A549 (cell line): ENCODE measurements around the gene SPSB2. TPM values are rescaled to one million over a fixed set of nuclear protein-coding genes. Genes with fewer than 3 reads are reported as not detected.
A peak's percentile ranks its signal among the peaks of the same experiment; 100 is the strongest.

Experiments
- ATAC-seq, 2 experiments: fragments of 200-7000 bp in 1 of 2; fragments of >200 bp in 1 of 2; cut with Nextera tagmentation in 1 of 2; cut with Tn5 transposase in 1 of 2; 3 replicates each; pipeline versions ENCODE4 v1.8.0 to v1.9.1; 2018 to 2020; ENCODE audit warnings: mild to moderate bottlenecking in 1 of 2, moderate library complexity in 1 of 2
- CTCF ChIA-PET: fragments of 300-600 bp; sonication (Branson Sonifier 250); formaldehyde crosslinking; extraction: SDS; loops from one replicate; lab custom pipeline; 2021; ENCODE audit warnings: antibody characterized with exemption, inconsistent platforms; lab: Yijun Ruan, JAX
- POLR2A ChIA-PET: fragments of 350-600 bp; formaldehyde crosslinking; extraction: SDS; loops from one replicate; lab custom pipeline; 2021; ENCODE audit warnings: antibody characterized with exemption, inconsistent platforms; lab: Yijun Ruan, JAX
- DNase-seq, 2 experiments: peaks; one replicate each; pipeline versions ENCODE4 v3.0.0 to v3.0.0-alpha.2; 2011 to 2016; ENCODE audit warnings: low read depth in 1 of 2, low spot score in 1 of 2
- FAIRE-seq: peaks from 2 replicates; lab custom pipeline; 2011; peaks lifted over from hg19 to GRCh38; lab: Jason Lieb, UNC
- H3K27ac ChIP-seq, 2 experiments: fragments of >200 bp; sonication (Bioruptor Twin); formaldehyde crosslinking; 3 replicates each; pipeline ENCODE4 v1.5.1; 2016 to 2017
- H3K4me1 ChIP-seq: fragments of >200 bp; sonication (Bioruptor Twin); formaldehyde crosslinking; 3 replicates; pipeline ENCODE4 v1.6.1; 2016
- H3K4me2 ChIP-seq: fragments of >200 bp; sonication (Bioruptor Twin); formaldehyde crosslinking; 3 replicates; pipeline ENCODE4 v1.6.1; 2016
- H3K4me3 ChIP-seq: fragments of >200 bp; sonication (Bioruptor Twin); formaldehyde crosslinking; 3 replicates; pipeline ENCODE4 v1.5.1; 2016
- H3K9me3 ChIP-seq: fragments of >200 bp; sonication (Bioruptor Twin); formaldehyde crosslinking; 3 replicates; pipeline ENCODE4 v1.6.1; 2016
- CHD2 ChIP-seq: fragments of 150-350 bp; IDR thresholded peaks from 2 replicates; pipeline ENCODE4 v1.6.1; 2014; ENCODE audit warnings: low read length; ENCODE audit not compliant: partially characterized antibody
- EHF ChIP-seq: fragments of 250-450 bp; sonication (Bioruptor Pico); IDR thresholded peaks from 2 replicates; pipeline ENCODE4 v1.5.0; 2020; ENCODE audit warnings: mild to moderate bottlenecking
- ELK1 ChIP-seq: fragments of 150-350 bp; IDR thresholded peaks from 2 replicates; pipeline ENCODE4 v1.6.1; 2014; ENCODE audit warnings: low read depth, mild to moderate bottlenecking, low read length
- EP300 ChIP-seq, 2 experiments: fragments of >200 bp; sonication (Bioruptor Twin); formaldehyde crosslinking; IDR thresholded peaks; 2 replicates in 1 of 2; 3 replicates in 1 of 2; pipeline ENCODE4 v1.6.1; 2016 to 2017
- HEYL ChIP-seq: fragments of 250-450 bp; sonication (Bioruptor Pico); IDR thresholded peaks from 2 replicates; pipeline ENCODE4 v1.8.0; 2021; ENCODE audit warnings: mild to moderate bottlenecking, moderate library complexity
- HOXB5 ChIP-seq: fragments of 250-450 bp; sonication (Bioruptor Pico); IDR thresholded peaks from 2 replicates; pipeline ENCODE4 v1.5.0; 2020; ENCODE audit warnings: mild to moderate bottlenecking, moderate library complexity
- MAFK ChIP-seq: fragments of 450-650 bp; IDR thresholded peaks from 2 replicates; pipeline ENCODE4 v1.6.1; 2014; ENCODE audit not compliant: partially characterized antibody
- MAZ ChIP-seq: fragments of 150-350 bp; IDR thresholded peaks from 2 replicates; pipeline ENCODE4 v1.6.1; 2014; ENCODE audit warnings: antibody characterized with exemption, low read depth, low read length, borderline replicate concordance
- NPAS2 ChIP-seq: fragments of 250-450 bp; sonication (Bioruptor Pico); IDR thresholded peaks from 2 replicates; pipeline ENCODE4 v1.8.0; 2022; ENCODE audit warnings: mild to moderate bottlenecking, moderate library complexity, borderline replicate concordance
- POLR2AphosphoS2 ChIP-seq: conservative IDR thresholded peaks from 2 replicates; pipeline ENCODE4 v1.6.1; 2012; ENCODE audit warnings: low read length, improper control_type of control experiment, inconsistent platforms
- RAD21 ChIP-seq, 2 experiments: fragments of >200 bp in 1 of 2; sonication (Bioruptor Twin) in 1 of 2; formaldehyde crosslinking in 1 of 2; IDR thresholded peaks in 1 of 2; conservative IDR thresholded peaks in 1 of 2; 2 replicates in 1 of 2; 3 replicates in 1 of 2; pipeline ENCODE4 v1.6.1; 2012 to 2018; ENCODE audit warnings: inconsistent platforms in 1 of 2
- REST ChIP-seq: fragments of 200-600 bp; sonication (generic); IDR thresholded peaks from 2 replicates; pipeline ENCODE4 v1.6.1; 2016; ENCODE audit warnings: antibody characterized with exemption, mild to moderate bottlenecking, moderate library complexity
- RNF2 ChIP-seq: fragments of 200-600 bp; sonication (generic); IDR thresholded peaks from 2 replicates; pipeline ENCODE4 v1.6.1; 2016; ENCODE audit warnings: low read depth, mild to moderate bottlenecking, antibody characterized with exemption, moderate library complexity, borderline replicate concordance
- SMC3 ChIP-seq: fragments of >200 bp; sonication (Bioruptor Twin); formaldehyde crosslinking; IDR thresholded peaks from 3 replicates; pipeline ENCODE4 v1.6.1; 2018; ENCODE audit warnings: inconsistent platforms
- SREBF2 ChIP-seq: fragments of 450-650 bp; IDR thresholded peaks from 2 replicates; pipeline ENCODE4 v1.6.1; 2014; ENCODE audit warnings: mild to moderate bottlenecking, moderate library complexity
- TP53 ChIP-seq: fragments of 250-450 bp; sonication (Bioruptor Pico); IDR thresholded peaks from 2 replicates; pipeline ENCODE4 v1.5.0; 2021; ENCODE audit warnings: mild to moderate bottlenecking, moderate library complexity
- ZC3H11A ChIP-seq: fragments of 450-650 bp; IDR thresholded peaks from 2 replicates; pipeline ENCODE4 v1.6.1; 2014; ENCODE audit warnings: antibody characterized with exemption, mild to moderate bottlenecking
- ZNF302 ChIP-seq: fragments of 250-450 bp; sonication (Bioruptor Pico); IDR thresholded peaks from 2 replicates; pipeline ENCODE4 v1.9.0; 2021; ENCODE audit warnings: inconsistent platforms, mild to moderate bottlenecking, moderate library complexity
- WGBS: methylation state at CpG from one replicate; pipeline ENCODE4 v1.1.6; 2017; ENCODE audit errors: missing lambda C conversion rate; 5-methylcytosine and 5-hydroxymethylcytosine counted together
- polyA plus RNA-seq, 4 experiments: library from polyadenylated mRNA; depleted of rRNA in 3 of 4; stranded (reverse); fragments of >200 nt; fragmentation: RNase III in 1 of 4; extraction: RNeasy Plus Mini Kit Qiagen cat#74134 plus additional on column Dnase treatment in 1 of 4; gene quantifications; 2 replicates in 3 of 4; 3 replicates in 1 of 4; pipeline ENCODE4 v1.2.3, GENCODE V29; 2011 to 2017
- TF ChIP-seq, protein P1 (sequence below): IDR thresholded peaks from 2 replicates; pipeline ENCODE4 v1.6.1; 2012
- TF ChIP-seq, protein P2 (sequence below): fragments of >200 bp; sonication (Bioruptor Twin); formaldehyde crosslinking; IDR thresholded peaks from 2 replicates; pipeline ENCODE4 v1.6.1; 2016

SPSB2 gene
- polyA plus RNA-seq, 2 of the 4 experiments (the other 2 are of a cell fraction): 16.8 to 21.8 TPM

- TF ChIP-seq SMC3 (no peak), MAFK (no peak), HOXB5 (CRISPR knock-in tag) (0 out of 2 replicates have a peak, but pooled peaks have one; percentile 17)
- TF ChIP-seq, all 56 proteins: peak for 9
These were observed 31.5 kb upstream of the SPSB2 start, which contains the start of gene LRRC23 (continued) for GRCh38 chr12:6904280-6905276.

GRCh38 chr12:6903722-6904121 is 30.6 kb upstream of the SPSB2 start:
- H3K4me3 ChIP-seq: no peak overlapping the region
- ChIA-PET CTCF (interaction anchor here (1.1 to 22.2 kb wide), 5 partner anchors 9 to 34 kb away, joined by 3 to 232 read pairs (median 65); partner anchors contain the start of genes SPSB2 and TPI1), POLR2A (interaction anchor here (2.5 kb wide), 1 partner anchor 13 kb away, joined by 10 read pairs; no protein-coding TSS in a partner anchor)
- H3K9me3 ChIP-seq: no peaks in the 10 kb centered on the region
- H3K4me2 ChIP-seq: peak overlapping the region; percentile 95
- ATAC-seq (no peak), DNase-seq (no peak), FAIRE-seq (no peak)
- peak overlapping the region in 1 of 2 experiments; percentile 91; a peak in 3 of 6 replicates for H3K27ac ChIP-seq
- no peak for TF ChIP-seq ZNF302 (CRISPR knock-in tag)
- TF ChIP-seq HOXB5 (CRISPR knock-in tag): no peak
- no peak for TF ChIP-seq ZC3H11A
- TF ChIP-seq POLR2AphosphoS2: no peak
- TF ChIP-seq NPAS2 (CRISPR knock-in tag): no peak
- TF ChIP-seq RAD21 (conservative IDR thresholded peaks at IDR 0.05 in 1 of 2, IDR thresholded peaks at IDR 0.05 in 1 of 2): no peak
- no peak for TF ChIP-seq TP53 (CRISPR knock-in tag)
- TF ChIP-seq, protein P1, sequence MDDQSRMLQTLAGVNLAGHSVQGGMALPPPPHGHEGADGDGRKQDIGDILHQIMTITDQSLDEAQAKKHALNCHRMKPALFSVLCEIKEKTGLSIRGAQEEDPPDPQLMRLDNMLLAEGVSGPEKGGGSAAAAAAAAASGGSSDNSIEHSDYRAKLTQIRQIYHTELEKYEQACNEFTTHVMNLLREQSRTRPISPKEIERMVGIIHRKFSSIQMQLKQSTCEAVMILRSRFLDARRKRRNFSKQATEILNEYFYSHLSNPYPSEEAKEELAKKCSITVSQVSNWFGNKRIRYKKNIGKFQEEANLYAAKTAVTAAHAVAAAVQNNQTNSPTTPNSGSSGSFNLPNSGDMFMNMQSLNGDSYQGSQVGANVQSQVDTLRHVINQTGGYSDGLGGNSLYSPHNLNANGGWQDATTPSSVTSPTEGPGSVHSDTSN: no peak
- TF ChIP-seq CHD2: no peak
- TF ChIP-seq, protein P2, sequence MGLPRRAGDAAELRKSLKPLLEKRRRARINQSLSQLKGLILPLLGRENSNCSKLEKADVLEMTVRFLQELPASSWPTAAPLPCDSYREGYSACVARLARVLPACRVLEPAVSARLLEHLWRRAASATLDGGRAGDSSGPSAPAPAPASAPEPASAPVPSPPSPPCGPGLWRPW: no peak
- no peak for TF ChIP-seq MAZ
- no peak for TF ChIP-seq SREBF2
- TF ChIP-seq EHF (CRISPR knock-in tag): no peak
- no peak for TF ChIP-seq RNF2
- TF ChIP-seq ELK1: no peak
- no peak for TF ChIP-seq REST
- no peak for TF ChIP-seq HEYL (CRISPR knock-in tag)
- TF ChIP-seq EP300 (IDR thresholded peaks at IDR 0.05): no peak
- 93% methylated on average over 1 of the region's 1 CpG for WGBS
- H3K4me1 ChIP-seq: peaks cover 11% of the 10 kb centered on the region; the same call in 2 of the 3 replicates
